SK-N-SH (cell line): Measurements from ENCODE around the gene MRPL24. TPM values are rescaled to one million over a fixed set of nuclear protein-coding genes. Genes with fewer than 3 reads are reported as not detected.

ENCODE experiments used
- CTCF ChIA-PET: fragments of 300-600, 350-600 bp; formaldehyde crosslinking; extraction: SDS; loops from one replicate; lab custom pipeline; 2021; lab: Yijun Ruan, JAX
- POLR2A ChIA-PET: fragments of 350-600 bp; sonication (Branson Sonifier 250); formaldehyde crosslinking; extraction: SDS; loops from one replicate; lab custom pipeline; 2020; ENCODE audit warnings: antibody characterized with exemption, inconsistent platforms; lab: Yijun Ruan, JAX
- DNase-seq: peaks from one replicate; pipeline ENCODE4 v3.0.0; 2012
- H2AFZ ChIP-seq: fragments of 200-600 bp; sonication (generic); 2 replicates; pipeline ENCODE4 v1.8.1; 2016; ENCODE audit warnings: antibody characterized with exemption, mild to moderate bottlenecking, low read depth
- H3F3A ChIP-seq: fragments of 200-600 bp; sonication (generic); replicated peaks from 2 replicates; pipeline ENCODE3; 2016; ENCODE audit warnings: antibody characterized with exemption, mild to moderate bottlenecking; ENCODE audit not compliant: insufficient read depth
- H3K27ac ChIP-seq, 2 experiments: fragments of 200-500 bp in 1 of 2; fragments of 200-600 bp in 1 of 2; sonication (Bioruptor generic) in 1 of 2; sonication (generic), shearing (Covaris generic) in 1 of 2; 2 replicates each; pipeline versions ENCODE4 v1.5.1 to v1.6.1; 2014 to 2016; ENCODE audit warnings: low read depth in 2 of 2, inconsistent platforms in 1 of 2, low read length in 1 of 2, mild to moderate bottlenecking in 1 of 2, mixed read lengths in 1 of 2
- H3K27me3 ChIP-seq: fragments of 200-600 bp; sonication (generic), shearing (Covaris generic); 2 replicates; pipeline ENCODE4 v1.6.1; 2016; ENCODE audit warnings: mixed run types; ENCODE audit not compliant: insufficient read depth
- H3K36me3 ChIP-seq, 2 experiments: fragments of 200-500 bp in 1 of 2; fragments of 200-600 bp in 1 of 2; sonication (Bioruptor generic) in 1 of 2; sonication (generic) in 1 of 2; replicated peaks in 1 of 2; 2 replicates each; pipeline versions ENCODE3 to v1.5.1; 2014 to 2016; ENCODE audit warnings: low read length in 1 of 2, mild to moderate bottlenecking in 1 of 2; ENCODE audit not compliant: insufficient read depth in 2 of 2, control insufficient read depth in 1 of 2
- H3K4me1 ChIP-seq, 2 experiments: fragments of 200-500 bp in 1 of 2; fragments of 200-600 bp in 1 of 2; sonication (Bioruptor generic) in 1 of 2; sonication (generic), shearing (Covaris generic) in 1 of 2; 2 replicates each; pipeline versions ENCODE4 v1.5.1 to v1.6.1; 2014 to 2016; ENCODE audit warnings: low read depth in 1 of 2, low read length in 1 of 2, mixed run types in 1 of 2; ENCODE audit not compliant: insufficient read depth in 2 of 2, control insufficient read depth in 1 of 2
- H3K4me2 ChIP-seq: fragments of 200-600 bp; sonication (generic), shearing (Covaris generic); 2 replicates; pipeline ENCODE4 v1.6.1; 2017; ENCODE audit warnings: mixed run types
- H3K4me3 ChIP-seq, 2 experiments: fragments of 200-500 bp in 1 of 2; fragments of 200-600 bp in 1 of 2; sonication (Bioruptor generic) in 1 of 2; sonication (generic), shearing (Covaris generic) in 1 of 2; 2 replicates each; pipeline versions ENCODE4 v1.5.1 to v1.8.1; 2014 to 2016; ENCODE audit warnings: low read depth in 2 of 2, inconsistent platforms in 1 of 2, low read length in 1 of 2, mild to moderate bottlenecking in 1 of 2, mixed read lengths in 1 of 2, moderate library complexity in 1 of 2
- H3K79me2 ChIP-seq: fragments of 200-600 bp; sonication (generic); 2 replicates; pipeline ENCODE4 v1.8.1; 2017; ENCODE audit warnings: mild to moderate bottlenecking; ENCODE audit not compliant: insufficient read depth
- H3K9ac ChIP-seq: fragments of 200-600 bp; sonication (generic); 2 replicates; pipeline ENCODE4 v1.6.1; 2017; ENCODE audit warnings: mixed run types
- H3K9me2 ChIP-seq: fragments of 200-600 bp; sonication (generic); 2 replicates; pipeline ENCODE4 v1.6.1; 2017; ENCODE audit warnings: mixed run types
- H3K9me3 ChIP-seq: fragments of 200-600 bp; sonication (generic); 2 replicates; pipeline ENCODE4 v1.6.1; 2017; ENCODE audit warnings: mixed run types, mild to moderate bottlenecking, moderate library complexity
- H4K20me1 ChIP-seq: fragments of 200-600 bp; sonication (generic); 2 replicates; pipeline ENCODE4 v1.6.1; 2017; ENCODE audit warnings: mild to moderate bottlenecking, mixed run types; ENCODE audit not compliant: insufficient read depth
- CHD2 ChIP-seq: fragments of 150-350 bp; IDR thresholded peaks from 2 replicates; pipeline ENCODE4 v1.6.1; 2018; ENCODE audit warnings: low read length; ENCODE audit not compliant: partially characterized antibody
- EZH2phosphoT487 ChIP-seq: fragments of 200-600 bp; sonication (generic); IDR thresholded peaks from 2 replicates; pipeline ENCODE4 v1.6.1; 2017; ENCODE audit warnings: low read depth, mixed run types, mild to moderate bottlenecking, antibody characterized with exemption, moderate library complexity, borderline replicate concordance
- FOXM1 ChIP-seq: IDR thresholded peaks from 2 replicates; pipeline ENCODE4 v1.4.0; 2012; ENCODE audit warnings: low read depth, mild to moderate bottlenecking
- GABPA ChIP-seq: IDR thresholded peaks from 2 replicates; pipeline ENCODE4 v1.4.0; 2012; ENCODE audit warnings: low read depth, mild to moderate bottlenecking
- JUND ChIP-seq: IDR thresholded peaks from 2 replicates; pipeline ENCODE4 v1.4.0; 2012
- MEF2A ChIP-seq: IDR thresholded peaks from 2 replicates; pipeline ENCODE4 v1.4.0; 2012; ENCODE audit warnings: low read depth, borderline replicate concordance
- POLR2AphosphoS5 ChIP-seq: IDR thresholded peaks from 2 replicates; pipeline ENCODE4 v1.6.1; 2012; ENCODE audit warnings: low read depth, low read length
- RAD21 ChIP-seq: IDR thresholded peaks from 2 replicates; pipeline ENCODE4 v1.6.1; 2012; ENCODE audit warnings: mild to moderate bottlenecking, low read length
- RCOR1 ChIP-seq: fragments of 150-350 bp; IDR thresholded peaks from 2 replicates; pipeline ENCODE4 v1.6.1; 2017; ENCODE audit warnings: antibody characterized with exemption, low read length
- RFX5 ChIP-seq: IDR thresholded peaks from 2 replicates; pipeline ENCODE4 v1.6.1; 2012; ENCODE audit warnings: mild to moderate bottlenecking, improper control_type of control experiment, low read length
- SIN3A ChIP-seq: IDR thresholded peaks from 2 replicates; pipeline ENCODE4 v1.6.1; 2012; ENCODE audit warnings: low read depth, mild to moderate bottlenecking, low read length, moderate library complexity, borderline replicate concordance
- TCF12 ChIP-seq: IDR thresholded peaks from 2 replicates; pipeline ENCODE4 v1.4.0; 2012
- TEAD4 ChIP-seq: IDR thresholded peaks from 2 replicates; pipeline ENCODE4 v1.4.0; 2012; ENCODE audit warnings: mild to moderate bottlenecking, borderline replicate concordance; ENCODE audit not compliant: insufficient read depth
- YY1 ChIP-seq: IDR thresholded peaks from 2 replicates; pipeline ENCODE4 v1.4.0; 2012; ENCODE audit warnings: low read depth, mild to moderate bottlenecking
- WGBS: methylation state at CpG from one replicate; pipeline ENCODE4 v1.1.6; 2017; ENCODE audit warnings: low lambda C conversion rate; 5-methylcytosine and 5-hydroxymethylcytosine counted together
- polyA plus RNA-seq, 3 experiments: library from polyadenylated mRNA; depleted of rRNA; stranded (reverse); fragments of >200 nt; gene quantifications; 2 replicates each; pipeline ENCODE4 v1.2.3, GENCODE V29; 2012
- TF ChIP-seq, protein P1 (sequence below): fragments of 200-600 bp; sonication (generic); IDR thresholded peaks from 2 replicates; pipeline ENCODE4 v1.6.1; 2017; ENCODE audit warnings: antibody characterized with exemption, mild to moderate bottlenecking, moderate library complexity
- TF ChIP-seq, protein P2 (sequence below): IDR thresholded peaks from 2 replicates; pipeline ENCODE4; 2012
- TF ChIP-seq, protein P3 (sequence below): fragments of 150-350 bp; IDR thresholded peaks from 2 replicates; pipeline ENCODE4 v1.6.1; 2017; ENCODE audit warnings: antibody characterized with exemption, low read length, low read depth, borderline replicate concordance

Gene MRPL24
- polyA plus RNA-seq, 1 of the 3 experiments (the other 2 are of a cell fraction), result 149 TPM

DNA sequence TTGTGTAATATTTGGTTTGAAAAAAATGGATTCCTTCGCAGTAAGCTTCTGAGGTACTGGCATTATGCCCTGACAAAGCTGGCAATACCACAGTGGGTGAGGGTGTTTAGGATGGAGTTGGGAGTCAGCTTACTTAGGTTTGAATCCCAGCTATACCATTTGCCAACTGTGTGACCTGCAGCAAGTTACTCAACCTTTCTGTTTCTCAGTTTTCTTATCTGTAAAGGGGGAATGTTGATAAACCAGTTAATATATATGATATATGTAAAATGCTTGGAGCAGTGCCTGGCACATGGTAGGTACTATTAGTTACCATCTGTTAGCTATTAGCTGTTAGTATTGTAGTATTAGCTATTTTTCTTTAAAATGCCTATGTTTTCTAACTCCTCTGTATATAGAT is 15.5 kb upstream of the MRPL24 start (continued):
- TF ChIP-seq, protein P1, sequence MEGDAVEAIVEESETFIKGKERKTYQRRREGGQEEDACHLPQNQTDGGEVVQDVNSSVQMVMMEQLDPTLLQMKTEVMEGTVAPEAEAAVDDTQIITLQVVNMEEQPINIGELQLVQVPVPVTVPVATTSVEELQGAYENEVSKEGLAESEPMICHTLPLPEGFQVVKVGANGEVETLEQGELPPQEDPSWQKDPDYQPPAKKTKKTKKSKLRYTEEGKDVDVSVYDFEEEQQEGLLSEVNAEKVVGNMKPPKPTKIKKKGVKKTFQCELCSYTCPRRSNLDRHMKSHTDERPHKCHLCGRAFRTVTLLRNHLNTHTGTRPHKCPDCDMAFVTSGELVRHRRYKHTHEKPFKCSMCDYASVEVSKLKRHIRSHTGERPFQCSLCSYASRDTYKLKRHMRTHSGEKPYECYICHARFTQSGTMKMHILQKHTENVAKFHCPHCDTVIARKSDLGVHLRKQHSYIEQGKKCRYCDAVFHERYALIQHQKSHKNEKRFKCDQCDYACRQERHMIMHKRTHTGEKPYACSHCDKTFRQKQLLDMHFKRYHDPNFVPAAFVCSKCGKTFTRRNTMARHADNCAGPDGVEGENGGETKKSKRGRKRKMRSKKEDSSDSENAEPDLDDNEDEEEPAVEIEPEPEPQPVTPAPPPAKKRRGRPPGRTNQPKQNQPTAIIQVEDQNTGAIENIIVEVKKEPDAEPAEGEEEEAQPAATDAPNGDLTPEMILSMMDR, result no peak
- TF ChIP-seq CHD2, result no peak
- no peak for TF ChIP-seq YY1
- TF ChIP-seq TEAD4, result no peak

DNA sequence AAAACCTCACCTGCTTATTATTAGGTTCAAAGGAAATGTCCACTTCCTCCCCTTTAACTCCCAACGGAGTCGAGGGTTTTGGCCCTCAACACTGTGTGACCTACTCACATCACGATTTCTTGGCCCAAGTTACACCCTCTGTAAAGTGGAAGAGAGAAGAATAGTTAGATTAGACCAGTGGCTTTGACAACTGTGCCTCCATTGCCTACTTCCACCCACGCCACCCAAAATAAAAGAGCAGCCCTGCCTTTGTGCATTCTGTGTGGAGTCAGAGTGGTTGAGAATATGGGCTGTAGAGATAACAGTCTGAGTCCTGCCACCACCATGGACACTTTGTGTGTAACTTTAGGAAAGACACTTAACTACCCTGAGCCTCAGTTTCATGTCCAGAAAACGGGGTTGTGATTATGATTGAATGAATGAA is 14.7 kb upstream of the MRPL24 start:
- H3K36me3 ChIP-seq, result peaks cover 0 to 8% of the 10 kb centered on the region in 2 experiments
- H2AFZ ChIP-seq, result no peak overlapping the region
- H4K20me1 ChIP-seq, result no peaks in the 10 kb centered on the region
- H3K9me2 ChIP-seq, result no peaks in the 10 kb centered on the region
- ChIA-PET CTCF (interaction anchor here (1.0 to 1.6 kb wide), 3 partner anchors 8 to 172 kb away, joined by 3 to 5 read pairs (median 3); no protein-coding TSS in a partner anchor), POLR2A (interaction anchor here (1.5 kb wide), 1 partner anchor 27 kb away, joined by 4 read pairs; the partner anchor contains the start of genes ISG20L2 and METTL25B)
- H3K9me3 ChIP-seq, result no peaks in the 10 kb centered on the region
- H3K27ac ChIP-seq, result no peak overlapping the region
- peaks cover 0 to 12% of the 10 kb centered on the region in 2 experiments; a peak in 2 of 4 replicates for H3K4me1 ChIP-seq
- peaks cover 28% of the 10 kb centered on the region for H3K79me2 ChIP-seq
- TF ChIP-seq SIN3A (no peak), GABPA (no peak), FOXM1 (no peak), POLR2AphosphoS5 (no peak), TCF12 (no peak), RCOR1 (no peak), RAD21 (no peak), EZH2phosphoT487 (no peak), YY1 (no peak), MEF2A (no peak), TEAD4 (no peak), JUND (no peak), RFX5 (no peak)
- TF ChIP-seq, protein P2, sequence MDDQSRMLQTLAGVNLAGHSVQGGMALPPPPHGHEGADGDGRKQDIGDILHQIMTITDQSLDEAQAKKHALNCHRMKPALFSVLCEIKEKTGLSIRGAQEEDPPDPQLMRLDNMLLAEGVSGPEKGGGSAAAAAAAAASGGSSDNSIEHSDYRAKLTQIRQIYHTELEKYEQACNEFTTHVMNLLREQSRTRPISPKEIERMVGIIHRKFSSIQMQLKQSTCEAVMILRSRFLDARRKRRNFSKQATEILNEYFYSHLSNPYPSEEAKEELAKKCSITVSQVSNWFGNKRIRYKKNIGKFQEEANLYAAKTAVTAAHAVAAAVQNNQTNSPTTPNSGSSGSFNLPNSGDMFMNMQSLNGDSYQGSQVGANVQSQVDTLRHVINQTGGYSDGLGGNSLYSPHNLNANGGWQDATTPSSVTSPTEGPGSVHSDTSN, result no peak
- TF ChIP-seq, protein P3, sequence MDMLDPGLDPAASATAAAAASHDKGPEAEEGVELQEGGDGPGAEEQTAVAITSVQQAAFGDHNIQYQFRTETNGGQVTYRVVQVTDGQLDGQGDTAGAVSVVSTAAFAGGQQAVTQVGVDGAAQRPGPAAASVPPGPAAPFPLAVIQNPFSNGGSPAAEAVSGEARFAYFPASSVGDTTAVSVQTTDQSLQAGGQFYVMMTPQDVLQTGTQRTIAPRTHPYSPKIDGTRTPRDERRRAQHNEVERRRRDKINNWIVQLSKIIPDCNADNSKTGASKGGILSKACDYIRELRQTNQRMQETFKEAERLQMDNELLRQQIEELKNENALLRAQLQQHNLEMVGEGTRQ, result no peak
- TF ChIP-seq, protein P1, result no peak
- H3F3A ChIP-seq, result no peaks in the 10 kb centered on the region
- H3K9ac ChIP-seq, result no peak overlapping the region
- no peak overlapping the region for H3K4me3 ChIP-seq
- no peaks in the 10 kb centered on the region for H3K27me3 ChIP-seq
- H3K4me2 ChIP-seq, result no peak overlapping the region
- WGBS, result 90% methylated on average over 5 of the region's 5 CpGs
- no peak for DNase-seq
